ENCODE measurements around the gene AKAP13. TPM values are rescaled to one million over a fixed set of nuclear protein-coding genes. Genes with fewer than 3 reads are reported as not detected.

AKAP13 gene
- total and polyA plus RNA-seq, 2 donors (not counting 1 experiment from before 2014, with no cell fraction given): 73.8 to 358 TPM

DNA sequence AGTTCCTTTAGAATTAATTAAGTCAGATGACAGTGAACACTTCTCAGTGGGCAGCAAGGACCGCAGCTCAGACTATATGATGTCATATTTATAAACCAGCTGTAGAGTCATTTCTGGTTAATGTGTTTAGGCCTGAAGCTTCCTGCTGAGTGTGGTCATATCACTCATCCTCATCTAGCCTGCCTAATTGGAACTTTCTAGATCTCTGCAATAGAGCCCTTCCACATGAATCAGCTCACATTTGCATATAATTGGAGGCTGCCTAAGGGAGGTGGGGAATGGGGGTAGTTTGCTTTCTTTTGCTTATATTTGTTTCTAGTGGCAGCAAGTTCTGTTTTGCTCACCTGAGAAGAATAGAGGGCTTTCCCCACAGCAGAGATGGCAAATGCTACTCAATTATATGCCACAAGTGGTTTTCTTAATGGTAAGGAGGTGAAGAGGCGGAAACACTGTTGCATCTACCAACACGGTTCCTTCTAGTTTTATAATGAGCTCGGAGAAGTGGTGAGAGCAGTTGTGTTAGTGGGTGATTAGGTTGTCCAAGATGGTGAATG, 266.2 kb downstream of the AKAP13 start:
- TF ChIP-seq CTCF (IDR thresholded peaks at IDR 0.05): no peak
- no peak for TF ChIP-seq EZH2 (IDR thresholded peaks at IDR 0.05; ENCODE audit: borderline replicate concordance, insufficient read depth, low read depth, low read length, poor library complexity, severe bottlenecking)
- H3K4me1 ChIP-seq (ENCODE audit: control insufficient read depth in 2 of 2, insufficient read depth in 2 of 2, low read length in 2 of 2): peaks cover 0 to 3% of the 10 kb centered on the region in 2 donors

GRCh38 chr15:85649372-85649771, 269.0 kb downstream of the AKAP13 start:
- ChIA-PET CTCF (no interaction called here), POLR2A (no interaction called here)
- H3K79me2 ChIP-seq (ENCODE audit: control insufficient read depth, insufficient read depth, low read length): peaks cover 36% of the 10 kb centered on the region
- no peaks in the 10 kb centered on the region for H3K27me3 ChIP-seq (replicated peaks in 1 of 4; ENCODE audit: control extremely low read depth in 1 of 4, control insufficient read depth in 3 of 4, insufficient read depth in 4 of 4, low read length in 3 of 4)
- TF ChIP-seq EZH2 (IDR thresholded peaks at IDR 0.05; ENCODE audit: borderline replicate concordance, insufficient read depth, low read depth, low read length, poor library complexity, severe bottlenecking) (no peak), CTCF (IDR thresholded peaks at IDR 0.05) (no peak)
- H3K27ac ChIP-seq (ENCODE audit: low read length in 2 of 2): peak overlapping the region in 1 of 2 donors; percentile 13
- peaks cover 2 to 65% of the 10 kb centered on the region in 2 experiments for H3K36me3 ChIP-seq (replicated peaks in 1 of 2; ENCODE audit: control extremely low read depth in 1 of 2, control insufficient read depth in 1 of 2, extremely low read depth in 1 of 2, insufficient read depth in 2 of 2, low read length in 1 of 2)
- H4K20me1 ChIP-seq (ENCODE audit: control insufficient read depth, insufficient read depth, low read length, poor library complexity, severe bottlenecking): no peaks in the 10 kb centered on the region
- Mint-ChIP-seq H3K27me3 (no peaks in the 10 kb centered on the region), H3K4me1 (peaks cover 7% of the 10 kb centered on the region), H3K27ac (no peak overlapping the region), H3K9me3 (ENCODE audit: insufficient read depth) (no peaks in the 10 kb centered on the region), H3K4me3 (no peak overlapping the region)
- no peak overlapping the region for H3K9ac ChIP-seq (ENCODE audit: low read length)
- WGBS (ENCODE audit: insufficient coverage): no CpG with 5 or more reads among the region's 5 CpGs
- no peak overlapping the region for H3K4me2 ChIP-seq (replicated peaks; ENCODE audit: low read depth, low read length, poor library complexity, severe bottlenecking)
- H2AFZ ChIP-seq (ENCODE audit: insufficient read depth, low read depth, low read length, poor library complexity, severe bottlenecking): no peak overlapping the region
- H3K4me3 ChIP-seq (ENCODE audit: control extremely low read depth in 1 of 5, extremely low read depth in 1 of 5, insufficient read depth in 1 of 5, low read depth in 2 of 5, low read length in 4 of 5): no peak overlapping the region
- intact Hi-C loops (cut with micrococcal nuclease): no loop called here
- no peak for DNase-seq
- H3K9me3 ChIP-seq (ENCODE audit: control extremely low read depth in 1 of 3, control insufficient read depth in 2 of 3, insufficient read depth in 1 of 3, low read length in 2 of 3): no peaks in the 10 kb centered on the region
- H3K4me1 ChIP-seq (ENCODE audit: control insufficient read depth in 2 of 2, insufficient read depth in 2 of 2, low read length in 2 of 2): peaks cover 0 to 3% of the 10 kb centered on the region in 2 donors
- ATAC-seq (ENCODE audit: low read depth): no peak

More for the DNA sequence above, 266.2 kb downstream of the AKAP13 start:
- intact Hi-C loops (cut with micrococcal nuclease): no loop called here
- Histone ChIP-seq H3K4me2 (replicated peaks; ENCODE audit: low read depth, low read length, poor library complexity, severe bottlenecking) (no peak overlapping the region), H3K27me3 (replicated peaks in 1 of 4; ENCODE audit: control extremely low read depth in 1 of 4, control insufficient read depth in 3 of 4, insufficient read depth in 4 of 4, low read length in 3 of 4) (no peaks in the 10 kb centered on the region), H3K36me3 (replicated peaks in 1 of 2; ENCODE audit: control extremely low read depth in 1 of 2, control insufficient read depth in 1 of 2, extremely low read depth in 1 of 2, insufficient read depth in 2 of 2, low read length in 1 of 2) (peaks cover 2 to 69% of the 10 kb centered on the region in 2 experiments), H2AFZ (ENCODE audit: insufficient read depth, low read depth, low read length, poor library complexity, severe bottlenecking) (no peak overlapping the region), H3K79me2 (ENCODE audit: control insufficient read depth, insufficient read depth, low read length) (peaks cover 54% of the 10 kb centered on the region), H4K20me1 (ENCODE audit: control insufficient read depth, insufficient read depth, low read length, poor library complexity, severe bottlenecking) (no peaks in the 10 kb centered on the region), H3K27ac (ENCODE audit: low read length in 2 of 2) (no peak overlapping the region), H3K9ac (ENCODE audit: low read length) (no peak overlapping the region), H3K9me3 (ENCODE audit: control extremely low read depth in 1 of 3, control insufficient read depth in 2 of 3, insufficient read depth in 1 of 3, low read length in 2 of 3) (no peaks in the 10 kb centered on the region), H3K4me3 (ENCODE audit: control extremely low read depth in 1 of 5, extremely low read depth in 1 of 5, insufficient read depth in 1 of 5, low read depth in 2 of 5, low read length in 4 of 5) (no peak overlapping the region)
- H3K4me3 Mint-ChIP-seq: no peak overlapping the region
- ChIA-PET POLR2A (interaction anchor here (1.0 kb wide), 1 partner anchor 65 kb away, joined by 4 read pairs; no protein-coding TSS in a partner anchor), CTCF (no interaction called here)
- no peak overlapping the region for H3K27ac Mint-ChIP-seq
- WGBS (ENCODE audit: insufficient coverage): 93% methylated on average over 3 of the region's 4 CpGs
- H3K4me1 Mint-ChIP-seq: peaks cover 9% of the 10 kb centered on the region
- H3K9me3 Mint-ChIP-seq (ENCODE audit: insufficient read depth): no peaks in the 10 kb centered on the region
- no peaks in the 10 kb centered on the region for H3K27me3 Mint-ChIP-seq
- ATAC-seq (ENCODE audit: low read depth) (no peak), DNase-seq (no peak)

Data from B cell (primary cell).